SH-SY5Y (cell line): ENCODE data around the gene MTHFD1L.

Experiments
- GATA2 ChIP-seq: IDR thresholded peaks from 2 replicates; pipeline ENCODE4 v1.6.1; 2011; ENCODE audit warnings: mild to moderate bottlenecking, low read depth, low read length
- GATA3 ChIP-seq: IDR thresholded peaks from 2 replicates; pipeline ENCODE4 v1.6.1; 2011; ENCODE audit warnings: low read depth, mild to moderate bottlenecking, low read length, moderate library complexity

- TF ChIP-seq GATA2 (no peak), GATA3 (no peak)
Measured at GRCh38 chr6:150887978-150888563, 22.6 kb downstream of the MTHFD1L start.
